Trophoblast cell (in vitro differentiated cells and primary cell): Measurements from ENCODE around the gene GALNT4.
A peak's percentile ranks its signal among the peaks of the same experiment; 100 is the strongest.

Experiments
- DNase-seq, 2 donors: peaks; one replicate each; pipeline ENCODE4 v3.0.0-alpha.2; 2016
- H2AFZ ChIP-seq: 2 replicates; pipeline ENCODE4 v1.6.1; 2013; ENCODE audit warnings: low read length, moderate library complexity, mild to moderate bottlenecking; ENCODE audit not compliant: insufficient read depth, poor library complexity
- H2AK5ac ChIP-seq: 2 replicates; pipeline ENCODE4 v1.6.1; 2013; ENCODE audit warnings: mild to moderate bottlenecking, low read length
- H2BK120ac ChIP-seq: 2 replicates; pipeline ENCODE4 v1.6.1; 2013; ENCODE audit warnings: low read length, mild to moderate bottlenecking, moderate library complexity; ENCODE audit not compliant: insufficient read depth, poor library complexity
- H2BK12ac ChIP-seq: 2 replicates; pipeline ENCODE4 v1.6.1; 2013; ENCODE audit warnings: mild to moderate bottlenecking, low read length, moderate library complexity
- H2BK5ac ChIP-seq: 2 replicates; pipeline ENCODE4 v1.6.1; 2013; ENCODE audit warnings: low read length, low read depth, moderate library complexity, mild to moderate bottlenecking; ENCODE audit not compliant: poor library complexity
- H3K14ac ChIP-seq: 2 replicates; pipeline ENCODE4 v1.6.1; 2013; ENCODE audit warnings: mild to moderate bottlenecking, low read length
- H3K18ac ChIP-seq: 2 replicates; pipeline ENCODE4 v1.6.1; 2013; ENCODE audit warnings: mild to moderate bottlenecking, low read length
- H3K23ac ChIP-seq: 2 replicates; pipeline ENCODE4 v1.6.1; 2013; ENCODE audit warnings: low read length
- H3K27ac ChIP-seq: 2 replicates; pipeline ENCODE4 v1.5.1; 2013; ENCODE audit warnings: low read depth, mild to moderate bottlenecking, inconsistent platforms, low read length, moderate library complexity
- H3K27me3 ChIP-seq: 2 replicates; pipeline ENCODE4 v1.6.1; 2013; ENCODE audit warnings: inconsistent platforms, mild to moderate bottlenecking, low read length, moderate library complexity; ENCODE audit not compliant: insufficient read depth
- H3K36me3 ChIP-seq, 2 experiments: 1 replicate in 1 of 2; 2 replicates in 1 of 2; pipeline ENCODE4 v1.6.1; 2013; ENCODE audit warnings: low read length in 2 of 2, mild to moderate bottlenecking in 2 of 2, moderate library complexity in 1 of 2; ENCODE audit not compliant: insufficient read depth in 2 of 2, control insufficient read depth in 1 of 2
- H3K4ac ChIP-seq: 2 replicates; pipeline ENCODE4 v1.6.1; 2013; ENCODE audit warnings: low read depth, mild to moderate bottlenecking, low read length, moderate library complexity
- H3K4me1 ChIP-seq, 2 experiments: 1 replicate in 1 of 2; 2 replicates in 1 of 2; pipeline ENCODE4 v1.6.1; 2013; ENCODE audit warnings: low read length in 2 of 2, mild to moderate bottlenecking in 2 of 2, moderate library complexity in 1 of 2; ENCODE audit not compliant: insufficient read depth in 2 of 2, control insufficient read depth in 1 of 2
- H3K4me2 ChIP-seq: 2 replicates; pipeline ENCODE4 v1.6.1; 2013; ENCODE audit warnings: inconsistent platforms, mild to moderate bottlenecking, low read length, moderate library complexity
- H3K4me3 ChIP-seq: 2 replicates; pipeline ENCODE4 v1.5.1; 2013; ENCODE audit warnings: mild to moderate bottlenecking, low read depth, low read length, inconsistent platforms
- H3K79me1 ChIP-seq: one replicate; pipeline ENCODE4 v1.6.1; 2013; ENCODE audit warnings: low read length
- H3K79me2 ChIP-seq: 2 replicates; pipeline ENCODE4 v1.6.1; 2013; ENCODE audit warnings: low read length, mild to moderate bottlenecking; ENCODE audit not compliant: control insufficient read depth, insufficient read depth, poor library complexity
- H3K9ac ChIP-seq: 2 replicates; pipeline ENCODE4 v1.6.1; 2013; ENCODE audit warnings: mild to moderate bottlenecking, low read length
- H3K9me3 ChIP-seq: 2 replicates; pipeline ENCODE4 v1.6.1; 2013; ENCODE audit warnings: low read depth, mild to moderate bottlenecking, control low read depth, inconsistent platforms, low read length; ENCODE audit not compliant: insufficient read depth
- H4K12ac ChIP-seq: 2 replicates; pipeline ENCODE4 v1.6.1; 2013; ENCODE audit warnings: low read depth, mild to moderate bottlenecking, low read length, moderate library complexity
- H4K8ac ChIP-seq: 2 replicates; pipeline ENCODE4 v1.6.1; 2013; ENCODE audit warnings: low read depth, mild to moderate bottlenecking, low read length, moderate library complexity
- H4K91ac ChIP-seq: one replicate; pipeline ENCODE4 v1.6.1; 2013; ENCODE audit warnings: low read depth, mild to moderate bottlenecking, low read length, moderate library complexity
- WGBS: extraction: QIAGEN DNeasy Blood & Tissue Kit; methylation state at CpG from one replicate; pipeline ENCODE4 v1.1.7; 2013; ENCODE audit warnings: missing lambda C conversion rate; ENCODE audit not compliant: insufficient read length, insufficient coverage; ENCODE audit errors: extremely low coverage; 5-methylcytosine and 5-hydroxymethylcytosine counted together

GALNT4 gene

GRCh38 chr12:89537389-89537788 is 12.8 kb upstream of the GALNT4 start:
- no peak overlapping the region for H2AFZ ChIP-seq
- H3K79me1 ChIP-seq: peaks cover 2% of the 10 kb centered on the region
- no peak overlapping the region for H2BK120ac ChIP-seq
- no peaks in the 10 kb centered on the region for H3K79me2 ChIP-seq
- H4K91ac ChIP-seq: no peak overlapping the region
- H3K4me2 ChIP-seq: no peak overlapping the region
- no peak overlapping the region for H3K9ac ChIP-seq
- no CpG with 5 or more reads among the region's 3 CpGs for WGBS
- no peak overlapping the region for H2BK5ac ChIP-seq
- H3K9me3 ChIP-seq: no peaks in the 10 kb centered on the region
- H3K14ac ChIP-seq: no peak overlapping the region
- no peak overlapping the region for H2BK12ac ChIP-seq
- no peaks in the 10 kb centered on the region for H3K36me3 ChIP-seq
- no peak overlapping the region for H3K23ac ChIP-seq
- no peaks in the 10 kb centered on the region for H3K27me3 ChIP-seq
- no peak overlapping the region for H4K8ac ChIP-seq
- H3K18ac ChIP-seq: no peak overlapping the region
- no peak overlapping the region for H2AK5ac ChIP-seq
- no peak for DNase-seq
- no peak overlapping the region for H3K4me3 ChIP-seq
- no peak overlapping the region for H3K4ac ChIP-seq
- no peak overlapping the region for H3K27ac ChIP-seq
- peaks cover 2 to 10% of the 10 kb centered on the region in 2 experiments for H3K4me1 ChIP-seq
- H4K12ac ChIP-seq: no peak overlapping the region

DNA sequence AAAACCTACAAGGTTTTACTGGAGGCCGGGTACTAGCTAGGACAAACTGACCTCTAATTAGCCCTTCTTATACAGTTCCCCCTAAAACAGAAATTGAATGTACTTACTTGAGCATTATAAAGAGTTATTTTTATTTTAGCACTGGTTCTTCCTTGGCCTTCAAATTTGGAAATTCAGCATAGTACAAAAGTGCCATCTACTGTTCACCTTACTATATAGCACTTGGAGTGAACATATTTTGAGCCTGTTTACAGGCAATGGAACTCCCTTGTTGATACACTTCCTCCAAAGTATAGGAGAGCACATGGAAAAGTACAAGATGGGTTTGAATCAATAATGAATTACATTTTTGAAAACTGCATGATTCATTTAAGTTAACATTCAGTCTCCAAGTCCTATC is 5.1 kb upstream of the GALNT4 start:
- H3K27me3 ChIP-seq: no peaks in the 10 kb centered on the region
- no peaks in the 10 kb centered on the region for H3K79me2 ChIP-seq
- H3K79me1 ChIP-seq: peaks cover 6% of the 10 kb centered on the region
- H3K9ac ChIP-seq: no peak overlapping the region
- H3K4ac ChIP-seq: no peak overlapping the region
- H3K36me3 ChIP-seq: no peaks in the 10 kb centered on the region
- no CpG with 5 or more reads among the region's 1 CpG for WGBS
- no peak overlapping the region for H2BK12ac ChIP-seq
- no peak overlapping the region for H3K14ac ChIP-seq
- no peaks in the 10 kb centered on the region for H3K4me1 ChIP-seq
- H2BK120ac ChIP-seq: no peak overlapping the region
- peak; percentile 1 to 65 for DNase-seq
- no peak overlapping the region for H3K4me2 ChIP-seq
- H2BK5ac ChIP-seq: no peak overlapping the region
- H4K91ac ChIP-seq: no peak overlapping the region
- no peaks in the 10 kb centered on the region for H3K9me3 ChIP-seq
- H3K4me3 ChIP-seq: no peak overlapping the region
- no peak overlapping the region for H4K12ac ChIP-seq
- no peak overlapping the region for H4K8ac ChIP-seq
- no peak overlapping the region for H3K18ac ChIP-seq
- no peak overlapping the region for H2AK5ac ChIP-seq
- no peak overlapping the region for H2AFZ ChIP-seq
- H3K23ac ChIP-seq: no peak overlapping the region
- H3K27ac ChIP-seq: no peak overlapping the region

GRCh38 chr12:89528434-89528833 is 3.8 kb upstream of the GALNT4 start:
- Histone ChIP-seq H3K36me3 (peaks cover 0 to 3% of the 10 kb centered on the region in 2 experiments), H4K91ac (no peak overlapping the region), H2AK5ac (no peak overlapping the region), H3K4me2 (no peak overlapping the region), H3K79me2 (peaks cover 4% of the 10 kb centered on the region), H3K14ac (no peak overlapping the region), H3K79me1 (peaks cover 9% of the 10 kb centered on the region), H3K23ac (no peak overlapping the region), H4K8ac (no peak overlapping the region), H3K4me3 (no peak overlapping the region), H2AFZ (no peak overlapping the region), H3K4me1 (peaks cover 0 to 3% of the 10 kb centered on the region in 2 experiments), H3K18ac (no peak overlapping the region), H2BK120ac (no peak overlapping the region), H2BK5ac (no peak overlapping the region), H3K9ac (no peak overlapping the region), H3K27me3 (no peaks in the 10 kb centered on the region), H4K12ac (no peak overlapping the region), H3K9me3 (no peaks in the 10 kb centered on the region), H2BK12ac (no peak overlapping the region), H3K27ac (no peak overlapping the region), H3K4ac (no peak overlapping the region)
- no CpG with 5 or more reads among the region's 4 CpGs for WGBS
- DNase-seq: no peak

DNA sequence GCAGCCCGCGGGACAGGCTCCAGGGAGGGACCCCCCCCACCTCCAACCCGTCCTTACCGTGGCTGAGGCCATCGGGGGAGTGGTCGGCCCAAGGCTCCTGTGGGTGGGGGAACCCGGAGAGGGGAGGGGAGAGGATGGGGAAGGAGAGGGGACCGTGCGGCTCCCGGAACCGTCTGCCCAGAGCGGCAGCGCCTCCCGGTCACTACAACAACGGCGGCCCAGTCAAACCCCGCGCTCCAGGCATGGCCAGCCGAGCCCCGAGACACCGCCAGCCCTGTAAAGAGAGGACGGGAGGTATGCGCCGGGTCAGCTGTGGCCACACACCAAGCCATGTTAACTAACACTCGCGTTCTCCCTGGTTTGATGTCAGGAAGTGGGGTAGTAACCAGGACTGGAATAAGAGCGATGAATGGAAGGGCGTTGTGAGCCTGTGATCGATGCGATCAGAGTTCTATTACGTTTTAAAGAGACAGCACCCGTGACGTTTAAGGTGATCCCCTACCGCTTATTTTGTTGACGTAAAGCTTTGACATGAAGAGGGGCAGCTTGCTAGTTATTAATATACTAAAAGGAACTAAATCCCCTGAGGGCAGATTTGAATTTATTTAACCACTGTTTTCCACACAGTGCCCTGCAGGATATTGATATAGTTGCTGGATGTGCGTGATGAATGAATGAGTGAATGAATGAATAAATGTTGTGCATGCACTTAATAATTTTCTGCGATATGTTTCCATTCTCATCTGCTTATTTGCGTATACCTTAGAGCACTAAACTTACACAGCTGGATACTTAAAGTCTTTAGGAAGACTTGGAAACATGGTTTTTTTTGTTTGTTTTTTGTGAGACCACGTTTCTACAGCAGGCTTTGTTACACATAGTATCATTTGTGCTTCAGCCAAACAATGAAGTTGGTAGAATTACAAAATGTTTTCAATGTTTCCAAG is 1.5 kb upstream of the GALNT4 start, which contains the start of gene POC1B:
Gene POC1B, minus strand, starts transcription at position 224 of the 947 bp plus-strand sequence. Its CDS starts 152 bp downstream, at position 72.
- H3K27ac ChIP-seq: peak within 1 kb of the TSS; percentile 73
- H2AK5ac ChIP-seq: no peak within 1 kb of the TSS
- H4K12ac ChIP-seq: peak within 1 kb of the TSS; percentile 63
- no peak within 1 kb of the TSS for H2BK12ac ChIP-seq
- H2BK120ac ChIP-seq: peak within 1 kb of the TSS; percentile 18
- H3K4me2 ChIP-seq: peak within 1 kb of the TSS; percentile 91
- H3K4me1 ChIP-seq: peaks cover 0 to 3% of the 10 kb centered on the region in 2 experiments
- H3K4ac ChIP-seq: no peak within 1 kb of the TSS
- peaks cover 4% of the 10 kb centered on the region for H3K79me2 ChIP-seq
- H3K14ac ChIP-seq: peak within 1 kb of the TSS; percentile 26
- peak; percentile 57 to 73 for DNase-seq
- peak within 1 kb of the TSS; percentile 65 for H3K9ac ChIP-seq
- H3K4me3 ChIP-seq: peak within 1 kb of the TSS; percentile 86
- H3K79me1 ChIP-seq: peaks cover 9% of the 10 kb centered on the region
- peak within 1 kb of the TSS; percentile 33 for H3K18ac ChIP-seq
- H2AFZ ChIP-seq: peak within 1 kb of the TSS; percentile 86
- H2BK5ac ChIP-seq: peak within 1 kb of the TSS; percentile 4
- H3K9me3 ChIP-seq: no peaks in the 10 kb centered on the region
- no peaks in the 10 kb centered on the region for H3K27me3 ChIP-seq
- WGBS: no CpG with 5 or more reads among the region's 39 CpGs
- H4K8ac ChIP-seq: peak within 1 kb of the TSS; percentile 87
- H3K23ac ChIP-seq: no peak within 1 kb of the TSS
- H4K91ac ChIP-seq: peak within 1 kb of the TSS; percentile 29
- H3K36me3 ChIP-seq: peaks cover 2 to 5% of the 10 kb centered on the region in 2 experiments
